ENCODE measurements around the gene BPTF.

DNA sequence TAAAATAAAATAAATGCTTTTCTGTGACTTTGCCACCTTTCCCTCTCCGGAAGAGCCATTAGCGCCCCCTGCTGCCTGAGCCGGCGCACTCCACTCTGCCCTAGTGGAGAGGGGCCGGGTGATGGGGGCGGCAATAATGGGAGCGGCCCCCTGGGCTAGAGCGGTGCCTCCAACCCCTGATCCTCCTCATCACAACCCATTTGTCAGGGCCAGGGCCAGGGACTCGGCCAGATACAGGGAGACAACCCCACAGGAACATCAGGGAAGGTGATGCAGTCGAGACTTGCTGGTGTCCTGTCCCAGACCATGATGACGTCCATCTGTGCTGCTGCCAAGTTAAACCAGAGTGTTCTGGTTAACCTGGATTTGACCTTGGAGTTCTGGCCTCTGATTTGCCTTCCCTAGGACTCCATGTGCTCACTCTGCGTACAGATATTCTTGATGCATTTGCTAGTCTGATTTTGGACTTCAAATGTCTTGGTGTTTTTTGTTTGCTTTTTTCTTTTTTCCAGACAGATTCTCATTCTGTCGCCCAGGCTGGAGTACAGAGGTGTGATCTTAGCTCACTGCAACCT is 46.1 kb upstream of the BPTF start:
- TF ChIP-seq CTCF (CRISPR knock-in tag; IDR thresholded peaks at IDR 0.05) (peak; percentile 83), TOPORS (CRISPR knock-in tag; IDR thresholded peaks at IDR 0.05) (no peak), ZNF629 (CRISPR knock-in tag; conservative IDR thresholded peaks at IDR 0.05) (no peak), NCOA1 (CRISPR knock-in tag; IDR thresholded peaks at IDR 0.05) (no peak), ZMYM3 (CRISPR knock-in tag; IDR thresholded peaks at IDR 0.05) (no peak), GABPA (IDR thresholded peaks at IDR 0.05; ENCODE audit: low read depth, low read length) (no peak), GABPA (CRISPR knock-in tag; IDR thresholded peaks at IDR 0.05; ENCODE audit: low read depth) (no peak), RELA (CRISPR knock-in tag; IDR thresholded peaks at IDR 0.05) (no peak)
- TF ChIP-seq, protein P1, sequence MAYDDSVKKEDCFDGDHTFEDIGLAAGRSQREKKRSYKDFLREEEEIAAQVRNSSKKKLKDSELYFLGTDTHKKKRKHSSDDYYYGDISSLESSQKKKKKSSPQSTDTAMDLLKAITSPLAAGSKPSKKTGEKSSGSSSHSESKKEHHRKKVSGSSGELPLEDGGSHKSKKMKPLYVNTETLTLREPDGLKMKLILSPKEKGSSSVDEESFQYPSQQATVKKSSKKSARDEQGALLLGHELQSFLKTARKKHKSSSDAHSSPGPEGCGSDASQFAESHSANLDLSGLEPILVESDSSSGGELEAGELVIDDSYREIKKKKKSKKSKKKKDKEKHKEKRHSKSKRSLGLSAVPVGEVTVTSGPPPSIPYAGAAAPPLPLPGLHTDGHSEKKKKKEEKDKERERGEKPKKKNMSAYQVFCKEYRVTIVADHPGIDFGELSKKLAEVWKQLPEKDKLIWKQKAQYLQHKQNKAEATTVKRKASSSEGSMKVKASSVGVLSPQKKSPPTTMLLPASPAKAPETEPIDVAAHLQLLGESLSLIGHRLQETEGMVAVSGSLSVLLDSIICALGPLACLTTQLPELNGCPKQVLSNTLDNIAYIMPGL (CRISPR knock-in tag; IDR thresholded peaks at IDR 0.05; ENCODE audit: borderline replicate concordance in 1 of 2, low read depth in 1 of 2), result peak; percentile 58 to 59; a peak in 1 of 4 replicates
- TF ChIP-seq, protein P2, sequence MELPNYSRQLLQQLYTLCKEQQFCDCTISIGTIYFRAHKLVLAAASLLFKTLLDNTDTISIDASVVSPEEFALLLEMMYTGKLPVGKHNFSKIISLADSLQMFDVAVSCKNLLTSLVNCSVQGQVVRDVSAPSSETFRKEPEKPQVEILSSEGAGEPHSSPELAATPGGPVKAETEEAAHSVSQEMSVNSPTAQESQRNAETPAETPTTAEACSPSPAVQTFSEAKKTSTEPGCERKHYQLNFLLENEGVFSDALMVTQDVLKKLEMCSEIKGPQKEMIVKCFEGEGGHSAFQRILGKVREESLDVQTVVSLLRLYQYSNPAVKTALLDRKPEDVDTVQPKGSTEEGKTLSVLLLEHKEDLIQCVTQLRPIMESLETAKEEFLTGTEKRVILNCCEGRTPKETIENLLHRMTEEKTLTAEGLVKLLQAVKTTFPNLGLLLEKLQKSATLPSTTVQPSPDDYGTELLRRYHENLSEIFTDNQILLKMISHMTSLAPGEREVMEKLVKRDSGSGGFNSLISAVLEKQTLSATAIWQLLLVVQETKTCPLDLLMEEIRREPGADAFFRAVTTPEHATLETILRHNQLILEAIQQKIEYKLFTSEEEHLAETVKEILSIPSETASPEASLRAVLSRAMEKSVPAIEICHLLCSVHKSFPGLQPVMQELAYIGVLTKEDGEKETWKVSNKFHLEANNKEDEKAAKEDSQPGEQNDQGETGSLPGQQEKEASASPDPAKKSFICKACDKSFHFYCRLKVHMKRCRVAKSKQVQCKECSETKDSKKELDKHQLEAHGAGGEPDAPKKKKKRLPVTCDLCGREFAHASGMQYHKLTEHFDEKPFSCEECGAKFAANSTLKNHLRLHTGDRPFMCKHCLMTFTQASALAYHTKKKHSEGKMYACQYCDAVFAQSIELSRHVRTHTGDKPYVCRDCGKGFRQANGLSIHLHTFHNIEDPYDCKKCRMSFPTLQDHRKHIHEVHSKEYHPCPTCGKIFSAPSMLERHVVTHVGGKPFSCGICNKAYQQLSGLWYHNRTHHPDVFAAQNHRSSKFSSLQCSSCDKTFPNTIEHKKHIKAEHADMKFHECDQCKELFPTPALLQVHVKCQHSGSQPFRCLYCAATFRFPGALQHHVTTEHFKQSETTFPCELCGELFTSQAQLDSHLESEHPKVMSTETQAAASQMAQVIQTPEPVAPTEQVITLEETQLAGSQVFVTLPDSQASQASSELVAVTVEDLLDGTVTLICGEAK (IDR thresholded peaks at IDR 0.05), result no peak
- TF ChIP-seq, protein P2 (CRISPR knock-in tag; IDR thresholded peaks at IDR 0.05), result no peak
- TF ChIP-seq, protein P3, sequence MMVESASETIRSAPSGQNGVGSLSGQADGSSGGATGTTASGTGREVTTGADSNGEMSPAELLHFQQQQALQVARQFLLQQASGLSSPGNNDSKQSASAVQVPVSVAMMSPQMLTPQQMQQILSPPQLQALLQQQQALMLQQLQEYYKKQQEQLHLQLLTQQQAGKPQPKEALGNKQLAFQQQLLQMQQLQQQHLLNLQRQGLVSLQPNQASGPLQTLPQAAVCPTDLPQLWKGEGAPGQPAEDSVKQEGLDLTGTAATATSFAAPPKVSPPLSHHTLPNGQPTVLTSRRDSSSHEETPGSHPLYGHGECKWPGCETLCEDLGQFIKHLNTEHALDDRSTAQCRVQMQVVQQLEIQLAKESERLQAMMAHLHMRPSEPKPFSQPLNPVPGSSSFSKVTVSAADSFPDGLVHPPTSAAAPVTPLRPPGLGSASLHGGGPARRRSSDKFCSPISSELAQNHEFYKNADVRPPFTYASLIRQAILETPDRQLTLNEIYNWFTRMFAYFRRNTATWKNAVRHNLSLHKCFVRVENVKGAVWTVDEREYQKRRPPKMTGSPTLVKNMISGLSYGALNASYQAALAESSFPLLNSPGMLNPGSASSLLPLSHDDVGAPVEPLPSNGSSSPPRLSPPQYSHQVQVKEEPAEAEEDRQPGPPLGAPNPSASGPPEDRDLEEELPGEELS (CRISPR knock-in tag; IDR thresholded peaks at IDR 0.05), result no peak

All from HepG2 (cell line).